SKM-1 (cell line): Measurements from ENCODE around the gene SGSM1.

Experiments used
- DNase-seq: peaks from one replicate; lab custom pipeline; 2025; ENCODE audit not compliant: unreplicated experiment; lab: John Stamatoyannopoulos, UW

The SGSM1 gene

DNA sequence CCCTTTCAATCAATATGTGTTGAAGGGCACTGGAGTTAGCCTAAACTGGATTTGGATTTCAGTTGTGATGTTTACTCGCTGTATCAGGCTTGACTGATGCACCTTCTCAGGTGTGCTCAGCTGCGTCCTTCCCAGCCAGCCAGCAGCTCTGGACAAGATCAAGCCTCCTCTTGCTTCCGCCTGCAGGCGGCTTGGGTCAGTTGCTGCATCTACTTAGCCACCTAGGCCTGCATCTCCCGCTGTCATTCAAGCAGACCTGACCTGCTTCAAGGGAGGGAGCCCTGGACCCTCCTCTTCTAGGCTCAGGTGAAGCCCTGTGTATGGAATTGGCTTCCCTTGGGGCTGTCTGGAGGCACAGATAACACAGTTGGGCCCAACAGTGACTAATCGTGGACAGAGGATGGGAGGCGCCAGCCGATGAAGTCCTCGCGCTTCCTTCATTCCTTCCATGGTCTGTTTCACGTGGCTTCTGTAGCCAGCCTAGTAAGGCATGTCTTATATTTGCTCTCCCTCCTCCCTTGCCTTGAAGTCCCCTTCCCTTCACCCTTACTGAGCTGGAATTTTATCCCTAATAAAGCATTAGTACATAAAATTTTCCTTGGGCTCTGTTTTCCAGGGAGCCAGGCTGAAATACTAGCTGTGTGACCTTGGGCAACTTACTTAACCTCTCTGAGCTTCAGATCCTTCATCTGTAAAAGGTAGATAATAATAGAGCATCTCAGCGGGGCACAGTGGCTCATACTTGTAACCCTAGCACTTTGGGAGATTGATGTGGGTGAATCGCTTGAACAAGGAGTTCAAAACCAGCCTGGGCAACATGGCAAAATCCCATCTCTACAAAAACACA is 142.6 kb downstream of the SGSM1 start:
- DNase-seq, result no peak

- no peak for DNase-seq
These were observed 144.4 kb downstream of the SGSM1 start for GRCh38 chr22:24950272-24950902.

- peak; percentile 32 for DNase-seq
These were observed 146.2 kb downstream of the SGSM1 start, which contains the start of gene KIAA1671 for GRCh38 chr22:24951942-24952836. Gene KIAA1671, plus strand, starts transcription at chr22:24952716. Its CDS starts 75,284 bp downstream, at chr22:25028000.

GRCh38 chr22:24952837-24953383 is 146.9 kb downstream of the SGSM1 start:
- no peak for DNase-seq

- no peak for DNase-seq
These were observed 147.5 kb downstream of the SGSM1 start for GRCh38 chr22:24953384-24954113.

DNA sequence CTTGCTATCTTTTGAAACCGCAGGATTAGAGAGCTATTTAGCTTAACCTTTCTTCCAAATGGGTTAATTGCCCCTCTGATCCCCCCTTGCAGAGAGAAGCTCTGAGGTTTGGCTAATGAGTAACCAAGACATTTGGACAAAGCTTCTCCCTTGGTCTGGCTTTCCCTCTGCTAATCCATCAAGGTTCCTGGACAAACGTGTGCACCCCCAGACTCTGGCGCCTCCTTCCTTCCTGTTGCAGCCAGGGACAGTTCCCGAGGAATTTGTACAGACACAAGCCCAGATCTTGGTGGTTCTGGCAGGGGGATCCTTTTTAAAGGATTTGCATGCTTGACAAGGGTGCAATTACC is 148.1 kb downstream of the SGSM1 start:
- no peak for DNase-seq

DNA sequence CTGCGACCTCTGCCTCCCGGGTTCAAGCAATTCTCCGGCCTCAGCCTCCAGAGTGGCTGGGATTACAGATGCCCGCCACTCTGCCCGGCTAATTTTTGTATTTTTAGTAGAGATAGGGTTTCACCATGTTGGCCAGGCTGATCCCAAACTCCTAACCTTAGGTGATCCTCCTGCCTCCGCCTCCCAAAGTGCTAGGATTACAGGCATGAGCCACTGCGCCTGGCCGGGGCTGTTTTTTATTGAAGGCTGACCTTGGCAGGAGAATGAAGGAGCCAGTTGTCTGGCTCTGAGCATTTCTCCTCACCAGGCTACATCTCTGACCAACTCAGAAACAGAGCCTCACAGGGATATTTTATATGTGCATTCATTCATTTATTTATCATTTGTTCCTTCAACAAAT is 148.8 kb downstream of the SGSM1 start:
- DNase-seq, result no peak

DNA sequence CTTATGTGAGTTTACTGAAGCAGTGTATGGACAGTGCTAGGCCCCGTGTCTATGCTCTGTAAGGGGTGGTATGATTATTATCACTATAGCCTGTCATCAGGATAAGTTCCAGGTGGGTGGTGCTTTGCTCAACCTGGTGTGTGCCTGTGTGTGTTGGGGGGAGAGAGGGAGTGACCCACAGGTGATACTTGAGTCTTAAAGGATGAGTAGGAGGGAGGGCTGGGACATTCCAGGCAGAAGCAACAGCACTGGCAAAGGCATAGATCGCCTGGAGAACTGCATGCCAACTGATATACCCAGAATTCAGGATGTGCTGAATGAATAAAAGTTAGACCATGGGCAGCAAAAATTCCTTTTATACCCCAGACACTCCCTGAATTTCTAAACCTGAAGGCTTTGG is 151.0 kb downstream of the SGSM1 start:
- no peak for DNase-seq

DNA sequence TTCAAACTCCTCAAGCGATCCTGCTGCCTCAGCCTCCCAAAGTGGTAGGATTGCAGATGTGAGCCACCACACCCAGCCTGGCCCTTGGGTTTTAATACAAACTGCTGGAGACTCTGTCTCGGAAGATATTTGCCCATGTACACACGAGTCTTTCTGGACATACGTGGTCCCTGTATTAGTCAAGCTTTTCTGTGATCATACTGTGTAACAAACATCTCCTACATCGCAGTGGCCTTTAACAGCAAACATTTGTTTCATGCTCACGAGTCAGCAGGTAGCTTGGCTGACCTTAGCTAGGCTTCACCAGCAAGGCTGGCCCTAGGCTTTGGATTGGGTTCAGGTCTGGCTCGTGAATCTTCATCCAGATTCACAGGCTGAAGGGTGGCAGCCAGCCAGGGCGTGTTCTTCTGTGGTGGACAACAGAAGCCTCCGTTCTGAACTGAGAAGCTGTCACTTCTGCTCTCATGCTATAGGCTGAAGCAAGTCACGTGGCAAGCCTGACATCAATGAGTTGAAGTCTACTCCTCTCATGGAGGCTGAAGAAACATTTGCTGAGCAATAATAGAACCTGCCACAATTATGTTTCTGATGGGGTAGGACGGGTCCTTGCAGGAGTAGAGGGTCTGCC is 155.3 kb downstream of the SGSM1 start:
- no peak for DNase-seq

DNA sequence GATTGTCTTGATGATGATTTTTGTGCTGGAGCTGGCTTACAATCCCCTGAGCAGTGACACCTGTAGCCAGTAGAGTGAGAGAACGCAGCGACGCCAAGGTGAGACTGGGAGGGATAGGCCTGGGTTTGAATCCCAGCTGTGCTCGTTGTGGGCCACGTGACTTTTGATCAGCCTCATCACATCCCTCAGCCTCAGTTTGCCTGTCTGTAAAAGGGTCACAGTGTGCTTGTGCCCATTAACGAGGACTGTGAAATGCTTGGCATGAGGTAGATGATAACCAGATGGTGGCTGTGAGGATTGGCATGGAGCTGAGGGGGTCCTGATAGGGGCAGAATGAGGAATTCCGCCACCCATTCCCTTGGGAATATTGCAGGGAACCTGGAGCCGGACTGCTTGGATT is 156.1 kb downstream of the SGSM1 start:
- no peak for DNase-seq

- DNase-seq, result no peak
These were observed 156.8 kb downstream of the SGSM1 start for GRCh38 chr22:24962835-24963234.

GRCh38 chr22:24964441-24964840 is 158.4 kb downstream of the SGSM1 start:
- DNase-seq, result no peak

GRCh38 chr22:24965822-24966626 is 160.0 kb downstream of the SGSM1 start:
- DNase-seq, result no peak

GRCh38 chr22:24968066-24968561 is 162.1 kb downstream of the SGSM1 start:
- no peak for DNase-seq

GRCh38 chr22:24969560-24970301 is 163.7 kb downstream of the SGSM1 start:
- no peak for DNase-seq

GRCh38 chr22:24972369-24972768 is 166.4 kb downstream of the SGSM1 start:
- DNase-seq, result no peak

DNA sequence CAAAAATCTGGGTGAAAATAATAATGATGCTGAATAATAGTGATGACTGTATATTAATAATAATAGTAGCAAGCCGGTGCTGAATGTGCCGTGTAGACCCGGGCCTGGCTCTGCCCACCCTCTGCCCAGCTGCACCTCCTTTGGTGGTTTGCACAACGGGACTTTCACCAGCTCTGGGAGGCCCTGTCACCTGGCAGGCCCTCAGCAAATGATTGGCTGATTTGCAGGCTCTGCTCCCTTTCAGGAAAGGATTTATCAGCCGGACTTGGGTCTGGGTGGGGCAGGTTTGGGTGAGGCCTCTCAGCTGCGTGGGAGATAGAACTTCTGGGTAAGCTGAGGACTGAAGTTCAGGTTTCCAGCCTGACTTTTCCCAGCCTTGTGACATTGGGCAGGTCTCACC is 167.9 kb downstream of the SGSM1 start:
- DNase-seq, result no peak

- no peak for DNase-seq
These were observed 169.2 kb downstream of the SGSM1 start for GRCh38 chr22:24975125-24975640.
